ENCODE data around the gene NANOS3. TPM values are rescaled to one million over a fixed set of nuclear protein-coding genes. Genes with fewer than 3 reads are reported as not detected.

NANOS3 gene
- polyA plus RNA-seq, 1 experiment = 0.20 TPM

DNA sequence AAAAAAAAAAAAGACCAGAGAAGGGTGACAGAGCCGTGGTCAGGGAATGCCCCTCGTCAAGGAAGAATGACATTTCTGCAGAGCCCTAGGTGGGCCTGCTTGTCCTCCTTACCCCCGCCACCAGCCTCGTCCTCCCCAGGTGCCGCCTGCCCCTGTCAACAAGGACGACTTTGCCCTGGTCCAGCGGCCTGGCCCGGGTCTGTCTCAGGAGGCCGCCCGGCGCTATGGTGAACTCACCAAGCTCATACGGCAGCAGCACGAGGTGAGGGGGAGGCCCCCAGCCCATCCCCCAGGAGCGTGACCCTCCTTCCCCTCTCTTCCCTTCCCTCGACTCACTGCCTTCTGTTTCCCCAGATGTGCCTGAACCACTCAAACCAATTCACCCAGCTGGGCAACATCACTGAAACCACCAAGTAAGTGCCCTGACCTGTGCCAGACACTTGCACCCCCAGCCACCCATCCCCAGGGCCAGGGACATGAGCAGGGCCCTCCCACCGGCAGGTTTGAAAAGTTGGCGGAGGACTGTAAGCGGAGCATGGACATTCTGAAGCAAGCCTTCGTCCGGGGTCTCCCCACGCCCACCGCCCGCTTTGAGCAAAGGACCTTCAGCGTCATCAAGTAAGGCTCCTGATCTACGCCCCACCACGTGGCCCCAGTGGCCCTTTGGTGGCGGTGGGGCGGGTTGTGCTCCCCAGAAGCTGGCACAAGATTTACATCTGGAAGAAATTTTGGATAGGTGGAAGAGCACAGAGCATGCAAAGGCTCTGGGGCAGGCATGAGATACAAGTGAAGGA is 46.5 kb downstream of the NANOS3 start:
- Histone ChIP-seq H3K36me3 (ENCODE audit: control insufficient read depth, insufficient read depth, low read length) (peaks cover 35% of the 10 kb centered on the region), H3K27me3 (ENCODE audit: control insufficient read depth, insufficient read depth, low read length) (no peaks in the 10 kb centered on the region), H3K4me3 (ENCODE audit: low read depth, low read length) (no peak overlapping the region)
- ChIA-PET CTCF (no interaction called here), POLR2A (no interaction called here)
- DNase-seq (ENCODE audit: low read depth) = no peak
- TF ChIP-seq, protein P1, sequence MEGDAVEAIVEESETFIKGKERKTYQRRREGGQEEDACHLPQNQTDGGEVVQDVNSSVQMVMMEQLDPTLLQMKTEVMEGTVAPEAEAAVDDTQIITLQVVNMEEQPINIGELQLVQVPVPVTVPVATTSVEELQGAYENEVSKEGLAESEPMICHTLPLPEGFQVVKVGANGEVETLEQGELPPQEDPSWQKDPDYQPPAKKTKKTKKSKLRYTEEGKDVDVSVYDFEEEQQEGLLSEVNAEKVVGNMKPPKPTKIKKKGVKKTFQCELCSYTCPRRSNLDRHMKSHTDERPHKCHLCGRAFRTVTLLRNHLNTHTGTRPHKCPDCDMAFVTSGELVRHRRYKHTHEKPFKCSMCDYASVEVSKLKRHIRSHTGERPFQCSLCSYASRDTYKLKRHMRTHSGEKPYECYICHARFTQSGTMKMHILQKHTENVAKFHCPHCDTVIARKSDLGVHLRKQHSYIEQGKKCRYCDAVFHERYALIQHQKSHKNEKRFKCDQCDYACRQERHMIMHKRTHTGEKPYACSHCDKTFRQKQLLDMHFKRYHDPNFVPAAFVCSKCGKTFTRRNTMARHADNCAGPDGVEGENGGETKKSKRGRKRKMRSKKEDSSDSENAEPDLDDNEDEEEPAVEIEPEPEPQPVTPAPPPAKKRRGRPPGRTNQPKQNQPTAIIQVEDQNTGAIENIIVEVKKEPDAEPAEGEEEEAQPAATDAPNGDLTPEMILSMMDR (IDR thresholded peaks at IDR 0.05; ENCODE audit: insufficient read depth, low read depth, low read length) = no peak

GRCh38 chr19:13926010-13926409 is 49.1 kb downstream of the NANOS3 start:
- Histone ChIP-seq H3K4me3 (ENCODE audit: low read depth, low read length) (no peak overlapping the region), H3K36me3 (ENCODE audit: control insufficient read depth, insufficient read depth, low read length) (peaks cover 28% of the 10 kb centered on the region), H3K27me3 (ENCODE audit: control insufficient read depth, insufficient read depth, low read length) (no peaks in the 10 kb centered on the region)
- TF ChIP-seq, protein P1 (IDR thresholded peaks at IDR 0.05; ENCODE audit: insufficient read depth, low read depth, low read length) = no peak
- no peak for DNase-seq (ENCODE audit: low read depth)
- ChIA-PET POLR2A (no interaction called here), CTCF (interaction anchor here (0.5 to 1.5 kb wide), 3 partner anchors 8 to 436 kb away, joined by 3 to 7 read pairs (median 4); no protein-coding TSS in a partner anchor)

- ChIA-PET CTCF (interaction anchor here (1.4 kb wide), 1 partner anchor 10 kb away, joined by 7 read pairs; no protein-coding TSS in a partner anchor), POLR2A (no interaction called here)
- TF ChIP-seq, protein P1 (IDR thresholded peaks at IDR 0.05; ENCODE audit: insufficient read depth, low read depth, low read length) = no peak
Measured at GRCh38 chr19:13926715-13927114, 49.8 kb downstream of the NANOS3 start.

GRCh38 chr19:13929340-13929739 is 52.4 kb downstream of the NANOS3 start:
- Histone ChIP-seq H3K27me3 (ENCODE audit: control insufficient read depth, insufficient read depth, low read length) (no peaks in the 10 kb centered on the region), H3K36me3 (ENCODE audit: control insufficient read depth, insufficient read depth, low read length) (peaks cover 24% of the 10 kb centered on the region), H3K4me3 (ENCODE audit: low read depth, low read length) (no peak overlapping the region)
- POLR2A ChIA-PET = no interaction called here
- CTCF ChIA-PET = interaction anchor here (1.4 kb wide), 1 partner anchor 48 kb away, joined by 4 read pairs; no protein-coding TSS in a partner anchor
- TF ChIP-seq, protein P1 (IDR thresholded peaks at IDR 0.05; ENCODE audit: insufficient read depth, low read depth, low read length) = no peak
- no peak for DNase-seq (ENCODE audit: low read depth)

More at GRCh38 chr19:13926715-13927114, 49.8 kb downstream of the NANOS3 start:
- H3K36me3 ChIP-seq (ENCODE audit: control insufficient read depth, insufficient read depth, low read length) = peaks cover 27% of the 10 kb centered on the region
- no peaks in the 10 kb centered on the region for H3K27me3 ChIP-seq (ENCODE audit: control insufficient read depth, insufficient read depth, low read length)
- DNase-seq (ENCODE audit: low read depth) = no peak
- H3K4me3 ChIP-seq (ENCODE audit: low read depth, low read length) = no peak overlapping the region

DNA sequence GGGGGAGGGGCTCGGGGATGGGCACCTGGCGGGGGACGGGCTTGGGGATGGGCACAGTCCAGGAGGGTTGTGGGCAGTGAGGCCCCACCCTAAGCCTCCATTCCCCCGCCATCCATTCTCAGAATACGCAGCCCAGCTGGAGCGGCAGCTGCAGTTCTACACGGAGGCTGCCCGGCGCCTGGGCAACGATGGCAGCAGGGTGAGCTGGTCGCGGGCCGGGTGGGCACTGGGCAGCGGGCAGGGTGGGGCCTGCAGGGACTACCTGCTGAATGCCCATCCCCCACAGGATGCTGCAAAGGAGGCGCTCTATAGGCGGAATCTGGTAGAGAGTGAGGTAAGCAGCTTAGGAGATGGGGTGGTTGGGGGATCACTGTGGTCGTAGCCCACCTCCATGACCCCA is 53.0 kb downstream of the NANOS3 start:
- no peak for DNase-seq (ENCODE audit: low read depth)
- CTCF ChIA-PET = interaction anchor here (1.4 kb wide), 1 partner anchor 49 kb away, joined by 4 read pairs; no protein-coding TSS in a partner anchor
- Histone ChIP-seq H3K4me3 (ENCODE audit: low read depth, low read length) (no peak overlapping the region), H3K36me3 (ENCODE audit: control insufficient read depth, insufficient read depth, low read length) (peaks cover 27% of the 10 kb centered on the region), H3K27me3 (ENCODE audit: control insufficient read depth, insufficient read depth, low read length) (no peaks in the 10 kb centered on the region)
- TF ChIP-seq, protein P1 (IDR thresholded peaks at IDR 0.05; ENCODE audit: insufficient read depth, low read depth, low read length) = no peak
- POLR2A ChIA-PET = no interaction called here

Small RNA genes within 50 kb of the gene (small RNA-seq; reads per million reads assigned to genes)
- gene MIR181C (ENCODE audit: insufficient read length, low read depth, low replicate concordance) (40.2 reads per million, percentile 88 among the genes with 10 or more reads in this experiment), gene MIR181D (ENCODE audit: insufficient read length, low read depth, low replicate concordance) (15.2 reads per million, percentile 81 among the genes with 10 or more reads in this experiment)

Other genes starting within 250 kb of the NANOS3 start
- gene MRI1, start 112.6 kb upstream of the NANOS3 start, polyA plus RNA-seq (2011; rRNA removed) = 28.4 and 42.1 TPM in 2 replicates
- 220 and 276 TPM in 2 replicates for gene C19orf53, start 102.7 kb upstream of the NANOS3 start, polyA plus RNA-seq (2011; rRNA removed)
- 4.0 and 5.7 TPM in 2 replicates for gene ZSWIM4, start 81.7 kb upstream of the NANOS3 start, polyA plus RNA-seq (2011; rRNA removed)
- 0.38 and 0.94 TPM in 2 replicates for gene BRME1, start 29.0 kb downstream of the NANOS3 start, polyA plus RNA-seq (2011; rRNA removed)
- gene CC2D1A, start 29.1 kb downstream of the NANOS3 start, polyA plus RNA-seq (2011; rRNA removed) = 8.0 and 13.1 TPM in 2 replicates
- gene PODNL1, start 61.3 kb downstream of the NANOS3 start, polyA plus RNA-seq (2011; rRNA removed) = 12.5 and 18.6 TPM in 2 replicates
- gene DCAF15, start 75.4 kb downstream of the NANOS3 start, polyA plus RNA-seq (2011; rRNA removed) = 11.0 and 20.0 TPM in 2 replicates
- 0.37 and 0.78 TPM in 2 replicates for gene RFX1, start 129.2 kb downstream of the NANOS3 start, polyA plus RNA-seq (2011; rRNA removed)
- not detected in 2 replicates for gene RLN3, start 151.0 kb downstream of the NANOS3 start, polyA plus RNA-seq (2011; rRNA removed)
- gene IL27RA, start 154.6 kb downstream of the NANOS3 start, polyA plus RNA-seq (2011; rRNA removed) = 4.4 and 6.6 TPM in 2 replicates
- 0.15 and 0.17 TPM in 2 replicates for gene PALM3, start 184.9 kb downstream of the NANOS3 start, polyA plus RNA-seq (2011; rRNA removed)
- gene MISP3, start 195.7 kb downstream of the NANOS3 start, polyA plus RNA-seq (2011; rRNA removed) = 0.39 and 0.58 TPM in 2 replicates
- gene C19orf67, start 208.6 kb downstream of the NANOS3 start, polyA plus RNA-seq (2011; rRNA removed) = not detected in 2 replicates
- 7.4 and 9.2 TPM in 2 replicates for gene SAMD1, start 213.6 kb downstream of the NANOS3 start, polyA plus RNA-seq (2011; rRNA removed)
- 15.6 and 35.4 TPM in 2 replicates for gene PRKACA, start 240.6 kb downstream of the NANOS3 start, polyA plus RNA-seq (2011; rRNA removed)